Stimulated activated CD8-positive, alpha-beta memory T cell treated with anti-CD3 and anti-CD28 coated beads, Interleukin-15, amount 100 ng/mL, for 1 hour (primary cell): ENCODE results near the gene ZNF77.
A peak's percentile ranks its signal among the peaks of the same experiment; 100 is the strongest.
"Not testable (repeated sequence)": the region's sequence is repeated elsewhere in the genome, so short reads cannot be mapped to it uniquely, and the experiment has no call there.

Experiments
- DNase-seq: peaks from one replicate; pipeline ENCODE4 v3.0.0-alpha.2; 2020; ENCODE audit warnings: low read depth

ZNF77 gene

GRCh38 chr19:2970201-2970835, 25.5 kb upstream of the ZNF77 start:
- no peak for DNase-seq

- no peak for DNase-seq
Observed at GRCh38 chr19:2969104-2969504, 24.3 kb upstream of the ZNF77 start.

- DNase-seq, result no peak
Observed at GRCh38 chr19:2967972-2968371, 23.2 kb upstream of the ZNF77 start.

- DNase-seq, result no peak
Observed at GRCh38 chr19:2964874-2965273, 20.1 kb upstream of the ZNF77 start.

- not testable (repeated sequence) for DNase-seq
Observed at GRCh38 chr19:2963631-2964030, 18.9 kb upstream of the ZNF77 start.

GRCh38 chr19:2963122-2963521, 18.4 kb upstream of the ZNF77 start:
- DNase-seq, result no peak

GRCh38 chr19:2962018-2962670, 17.4 kb upstream of the ZNF77 start:
- DNase-seq, result peak; percentile 10

GRCh38 chr19:2960120-2960519, 15.3 kb upstream of the ZNF77 start:
- no peak for DNase-seq

GRCh38 chr19:2957160-2957559, 12.4 kb upstream of the ZNF77 start:
- DNase-seq, result no peak

GRCh38 chr19:2952953-2953481, 8.2 kb upstream of the ZNF77 start:
- DNase-seq, result no peak

- DNase-seq, result peak; percentile 100
Observed at GRCh38 chr19:2950286-2951124, 5.7 kb upstream of the ZNF77 start.

- no peak for DNase-seq
Observed at GRCh38 chr19:2949939-2950285, 5.1 kb upstream of the ZNF77 start.

GRCh38 chr19:2945575-2946184, 909 bp upstream of the ZNF77 start:
- no peak for DNase-seq

- no peak for DNase-seq
Observed at GRCh38 chr19:2944403-2944774, 382 bp downstream of the ZNF77 start.

- DNase-seq, result no peak
Observed at GRCh38 chr19:2942928-2943640, 1.7 kb downstream of the ZNF77 start.

- not testable (repeated sequence) for DNase-seq
Observed at GRCh38 chr19:2935863-2936262, 8.9 kb downstream of the ZNF77 start.

- DNase-seq, result no peak
Observed at GRCh38 chr19:2933490-2933910, 11.3 kb downstream of the ZNF77 start.

GRCh38 chr19:2927032-2927430, 17.7 kb downstream of the ZNF77 start:
- no peak for DNase-seq

- DNase-seq, result no peak
Observed at GRCh38 chr19:2926341-2927031, 18.3 kb downstream of the ZNF77 start.

GRCh38 chr19:2923510-2923909, 21.3 kb downstream of the ZNF77 start:
- DNase-seq, result no peak

GRCh38 chr19:2922987-2923386, 21.8 kb downstream of the ZNF77 start:
- DNase-seq, result no peak
